Measurements from ENCODE around the gene MEGF11.
A peak's percentile ranks its signal among the peaks of the same experiment; 100 is the strongest.

The MEGF11 gene

GRCh38 chr15:65856821-65857455 lies 396.6 kb downstream of the MEGF11 start:
- TF ChIP-seq GLI2 (tag by site-specific recombination; IDR thresholded peaks at IDR 0.05; ENCODE audit: borderline replicate concordance, low read depth) = no peak
- TF ChIP-seq ZNF266 (tag by site-specific recombination; IDR thresholded peaks at IDR 0.05; ENCODE audit: low read depth) = no peak
- TF ChIP-seq ZNF48 (tag by site-specific recombination; IDR thresholded peaks at IDR 0.05) = no peak
- no peak for TF ChIP-seq ZNF155 (tag by site-specific recombination; IDR thresholded peaks at IDR 0.05)
- TF ChIP-seq ZEB2 (tag by site-specific recombination; IDR thresholded peaks at IDR 0.05) = 0 out of 2 replicates have a peak, but pooled peaks have one; percentile 37
- no peak for TF ChIP-seq ZNF580 (tag by site-specific recombination; IDR thresholded peaks at IDR 0.05)
- TF ChIP-seq ZBTB6 (tag by site-specific recombination; IDR thresholded peaks at IDR 0.05) = no peak
- peak; percentile 73 for TF ChIP-seq CTCF (tag by site-specific recombination; IDR thresholded peaks at IDR 0.05)
- no peak for TF ChIP-seq ZNF585B (tag by site-specific recombination; IDR thresholded peaks at IDR 0.05)
- TF ChIP-seq SCRT2 (tag by site-specific recombination; IDR thresholded peaks at IDR 0.05) = peak; percentile 97
- TF ChIP-seq ZNF10 (tag by site-specific recombination; IDR thresholded peaks at IDR 0.05) = peak; percentile 62
- TF ChIP-seq, protein P1, sequence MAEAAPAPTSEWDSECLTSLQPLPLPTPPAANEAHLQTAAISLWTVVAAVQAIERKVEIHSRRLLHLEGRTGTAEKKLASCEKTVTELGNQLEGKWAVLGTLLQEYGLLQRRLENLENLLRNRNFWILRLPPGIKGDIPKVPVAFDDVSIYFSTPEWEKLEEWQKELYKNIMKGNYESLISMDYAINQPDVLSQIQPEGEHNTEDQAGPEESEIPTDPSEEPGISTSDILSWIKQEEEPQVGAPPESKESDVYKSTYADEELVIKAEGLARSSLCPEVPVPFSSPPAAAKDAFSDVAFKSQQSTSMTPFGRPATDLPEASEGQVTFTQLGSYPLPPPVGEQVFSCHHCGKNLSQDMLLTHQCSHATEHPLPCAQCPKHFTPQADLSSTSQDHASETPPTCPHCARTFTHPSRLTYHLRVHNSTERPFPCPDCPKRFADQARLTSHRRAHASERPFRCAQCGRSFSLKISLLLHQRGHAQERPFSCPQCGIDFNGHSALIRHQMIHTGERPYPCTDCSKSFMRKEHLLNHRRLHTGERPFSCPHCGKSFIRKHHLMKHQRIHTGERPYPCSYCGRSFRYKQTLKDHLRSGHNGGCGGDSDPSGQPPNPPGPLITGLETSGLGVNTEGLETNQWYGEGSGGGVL (tag by site-specific recombination; IDR thresholded peaks at IDR 0.05) = no peak
- TF ChIP-seq ZNF596 (tag by site-specific recombination; IDR thresholded peaks at IDR 0.05) = no peak
- no peak for TF ChIP-seq ZNF221 (tag by site-specific recombination; IDR thresholded peaks at IDR 0.05; ENCODE audit: borderline replicate concordance)
- no peak for TF ChIP-seq ZNF133 (tag by site-specific recombination; IDR thresholded peaks at IDR 0.05)
- no peak for TF ChIP-seq TRIM28 (IDR thresholded peaks at IDR 0.05; ENCODE audit: borderline replicate concordance, low read length)
- peak; percentile 28; the same call in 1 of the 2 replicates for TF ChIP-seq ZNF561 (tag by site-specific recombination; IDR thresholded peaks at IDR 0.05; ENCODE audit: borderline replicate concordance)
- TF ChIP-seq ZNF600 (tag by site-specific recombination; IDR thresholded peaks at IDR 0.05) = no peak
- peak; percentile 95 for TF ChIP-seq SCRT1 (tag by site-specific recombination; IDR thresholded peaks at IDR 0.05; ENCODE audit: borderline replicate concordance)
- peak; percentile 21; the same call in 1 of the 2 replicates for TF ChIP-seq ZNF654 (tag by site-specific recombination; IDR thresholded peaks at IDR 0.05; ENCODE audit: low read depth)
- TF ChIP-seq ZNF629 (tag by site-specific recombination; IDR thresholded peaks at IDR 0.05) = 0 out of 2 replicates have a peak, but pooled peaks have one; percentile 19
- TF ChIP-seq ZNF768 (tag by site-specific recombination; IDR thresholded peaks at IDR 0.05) = no peak
- no peak for TF ChIP-seq ZNF140 (tag by site-specific recombination; IDR thresholded peaks at IDR 0.05)
- TF ChIP-seq INSM2 (tag by site-specific recombination; IDR thresholded peaks at IDR 0.05) = no peak
- TF ChIP-seq ZBTB11 (tag by site-specific recombination; conservative IDR thresholded peaks at IDR 0.05; ENCODE audit: low read depth) = no peak
- no peak for TF ChIP-seq MZF1 (tag by site-specific recombination; IDR thresholded peaks at IDR 0.05; ENCODE audit: borderline replicate concordance)
- Histone ChIP-seq H3K36me3 (ENCODE audit: control insufficient read depth in 2 of 2, insufficient read depth in 1 of 2, low read length in 2 of 2) (no peaks in the 10 kb centered on the region), H3K4me1 (ENCODE audit: control insufficient read depth, insufficient read depth, low read length) (peaks cover 5% of the 10 kb centered on the region; the same call in 1 of the 2 replicates), H3K4me3 (ENCODE audit: low read depth, low read length) (no peak overlapping the region), H3K9me3 (ENCODE audit: control insufficient read depth, insufficient read depth, low read depth, low read length) (no peaks in the 10 kb centered on the region), H3K27ac (ENCODE audit: extremely low read depth, low read depth, low read length) (no peak overlapping the region)
- ChIA-PET CTCF (interaction anchor here (0.6 to 3.6 kb wide), 42 partner anchors 9 to 572 kb away, joined by 3 to 44 read pairs (median 5); partner anchors contain the start of gene RAB11A), POLR2A (interaction anchor here (0.7 to 2.0 kb wide), 2 partner anchors 13 to 260 kb away, joined by 6 to 11 read pairs; partner anchors contain the start of gene RAB11A)
